HepG2 (cell line): ENCODE measurements around the gene SDR9C7. TPM values are rescaled to one million over a fixed set of nuclear protein-coding genes. Genes with fewer than 3 reads are reported as not detected.

Experiments
- ATAC-seq: fragments of 200-7000 bp; cut with Tn5 transposase; 3 replicates; pipeline ENCODE4 v1.9.1; 2020; ENCODE audit warnings: mild to moderate bottlenecking, moderate library complexity
- Bru-seq: library from RNA; stranded (reverse); fragments of 400-500 nt; gene quantifications from one replicate; lab custom pipeline; 2021; lab: Mats Ljungman, UMichigan
- BruChase-seq, 2 experiments: library from RNA; stranded (reverse); fragments of 400-500 nt; gene quantifications; one replicate each; lab custom pipeline; 2021; lab: Mats Ljungman, UMichigan
- BruUV-seq: library from RNA; stranded (reverse); fragments of 400-500 nt; replicated peaks from 2 replicates; lab custom pipeline; 2021; lab: Mats Ljungman, UMichigan
- CTCF ChIA-PET: fragments of 300-600 bp; formaldehyde crosslinking; extraction: SDS; loops from one replicate; lab custom pipeline; 2021; ENCODE audit warnings: low total read pairs, inconsistent platforms, low intra/inter-chr PET ratio; lab: Yijun Ruan, JAX
- POLR2A ChIA-PET: fragments of 350-600 bp; sonication (Branson Sonifier 250); formaldehyde crosslinking; loops from one replicate; lab custom pipeline; 2020; ENCODE audit warnings: antibody characterized with exemption, inconsistent platforms; lab: Yijun Ruan, JAX
- DNase-seq: peaks from one replicate; pipeline ENCODE4 v3.0.0-alpha.2; 2015; ENCODE audit warnings: low spot score
- FAIRE-seq: peaks from 3 replicates; lab custom pipeline; 2011; peaks lifted over from hg19 to GRCh38; lab: Jason Lieb, UNC
- H2AFZ ChIP-seq: one replicate; pipeline ENCODE4 v1.6.1; 2011; ENCODE audit warnings: low read length, inconsistent platforms
- H3K27ac ChIP-seq: fragments of 300-600 bp; 3 replicates; pipeline ENCODE4 v1.8.0; 2011; ENCODE audit warnings: mixed run types, mild to moderate bottlenecking, mixed read lengths, low read length, inconsistent platforms; ENCODE audit not compliant: insufficient read depth; ENCODE audit errors: extremely low read length
- H3K27me3 ChIP-seq, 2 experiments: fragments of 200-600 bp in 1 of 2; 2 replicates in 1 of 2; 3 replicates in 1 of 2; pipeline versions ENCODE4 v1.6.0 to v1.8.0; 2011; ENCODE audit warnings: low read length in 2 of 2, mild to moderate bottlenecking in 2 of 2, moderate library complexity in 2 of 2, inconsistent platforms in 1 of 2; ENCODE audit not compliant: insufficient read depth in 2 of 2, control insufficient read depth in 1 of 2
- H3K36me3 ChIP-seq, 2 experiments: fragments of 200-600 bp in 1 of 2; replicated peaks in 1 of 2; 2 replicates in 1 of 2; 3 replicates in 1 of 2; pipeline versions ENCODE4 v1.5.1 to v1.8.0; 2011; ENCODE audit warnings: low read length in 2 of 2, inconsistent platforms in 1 of 2; ENCODE audit not compliant: insufficient read depth in 2 of 2, control insufficient read depth in 1 of 2
- H3K4me1 ChIP-seq: 2 replicates; pipeline ENCODE4 v1.5.1; 2012; ENCODE audit warnings: low read length, inconsistent platforms; ENCODE audit not compliant: insufficient read depth
- H3K4me2 ChIP-seq: 2 replicates; pipeline ENCODE4 v1.6.0; 2011; ENCODE audit warnings: low read depth, low read length, inconsistent platforms
- H3K4me3 ChIP-seq, 3 experiments: fragments of 200-600 bp in 1 of 3; sonication (generic), shearing (Covaris generic) in 1 of 3; replicated peaks in 1 of 3; 2 replicates each; pipeline ENCODE4 v1.5.1; 2011 to 2016; ENCODE audit warnings: low read length in 3 of 3, inconsistent platforms in 2 of 3, low read depth in 2 of 3, mild to moderate bottlenecking in 2 of 3, control low read depth in 1 of 3, mixed read lengths in 1 of 3; ENCODE audit not compliant: insufficient read depth in 1 of 3
- H3K79me2 ChIP-seq: one replicate; pipeline ENCODE4 v1.6.1; 2011; ENCODE audit warnings: low read length, inconsistent platforms; ENCODE audit not compliant: insufficient read depth
- H3K9ac ChIP-seq: 2 replicates; pipeline ENCODE4 v1.6.0; 2011; ENCODE audit warnings: mild to moderate bottlenecking, low read depth, low read length, inconsistent platforms; ENCODE audit not compliant: insufficient read depth
- H3K9me3 ChIP-seq: 2 replicates; pipeline ENCODE4 v1.5.1; 2012; ENCODE audit warnings: mild to moderate bottlenecking, low read length
- H4K20me1 ChIP-seq: 2 replicates; pipeline ENCODE4 v1.6.0; 2011; ENCODE audit warnings: inconsistent platforms, mild to moderate bottlenecking, low read length, moderate library complexity; ENCODE audit not compliant: insufficient read depth
- CC2D1A ChIP-seq: sonication (generic); formaldehyde crosslinking; IDR thresholded peaks from 2 replicates; pipeline ENCODE4 v1.8.1; 2023; ENCODE audit warnings: mild to moderate bottlenecking, missing genetic modification reagents
- NR3C1 ChIP-seq: sonication (generic); formaldehyde crosslinking; IDR thresholded peaks from 2 replicates; pipeline ENCODE4 v1.4.0; 2020; ENCODE audit warnings: missing genetic modification reagents
- RFX1 ChIP-seq: fragments of 450-650 bp; IDR thresholded peaks from 2 replicates; pipeline ENCODE4 v1.6.1; 2017
- ZGPAT ChIP-seq: IDR thresholded peaks from 2 replicates; pipeline ENCODE4 v1.6.1; 2016; ENCODE audit warnings: mild to moderate bottlenecking
- WGBS: methylation state at CpG from one replicate; pipeline ENCODE4 v1.1.6; 2017; ENCODE audit warnings: low lambda C conversion rate; 5-methylcytosine and 5-hydroxymethylcytosine counted together
- in situ Hi-C: cut with HindIII; loops from 2 replicates; pipeline ENCODE4 v1.10.0; 2017; ENCODE audit warnings: low pct_unique_long_range_greater_than_20kb; ENCODE audit not compliant: extremely low pct_ligation_motif_present
- intact Hi-C: fragments of 100-400 bp; cut with micrococcal nuclease; formaldehyde crosslinking; loops from one replicate; pipeline ENCODE4 v1.10.0; 2022; ENCODE audit not compliant: unreplicated experiment
- long read RNA-seq, 2 experiments: library from RNA in 1 of 2; library from polyadenylated mRNA in 1 of 2; stranded (forward) in 1 of 2; unstranded in 1 of 2; transcript quantifications; one replicate each; pipeline ENCODE4 v2.0.0, GENCODE V29; 2019 to 2022
- polyA minus RNA-seq, 3 experiments: library from RNA; depleted of rRNA, polyadenylated mRNA; stranded (reverse); fragments of >200 nt; gene quantifications; 2 replicates each; pipeline ENCODE4 v1.2.3, GENCODE V29; 2011; ENCODE audit warnings: low replicate concordance in 1 of 3
- polyA plus RNA-seq, 8 experiments: library from polyadenylated mRNA; depleted of rRNA in 3 of 8; stranded (reverse) in 7 of 8; unstranded in 1 of 8; fragments of >200 nt; fragmentation: Illumina TruSeq in 4 of 8; extraction: Trizol in 4 of 8; gene quantifications; 2 replicates each; pipeline versions ENCODE4 v1.2.1 to v1.2.3, GENCODE V29; 2011 to 2016; ENCODE audit warnings: low read depth in 4 of 8, missing spikeins in 1 of 8, mixed read lengths in 1 of 8; ENCODE audit not compliant: insufficient read depth in 1 of 8
- total RNA-seq, 5 experiments: library from RNA; depleted of rRNA; stranded (reverse); fragments of >200 nt; fragmentation: Illumina TruSeq; extraction: Trizol; gene quantifications; 2 replicates each; pipeline ENCODE4 v1.2.3, GENCODE V29; 2016; ENCODE audit warnings: low read depth in 1 of 5

The SDR9C7 gene
- total RNA-seq (2016; rRNA removed; fragmentation: Illumina TruSeq; extraction: Trizol): not detected in 2 replicates
- not detected in 2 replicates for total RNA-seq (2016; cell fraction: cytosol; rRNA removed; fragmentation: Illumina TruSeq; extraction: Trizol; ENCODE audit: low read depth)
- total RNA-seq (2016; cell fraction: insoluble cytoplasmic fraction; rRNA removed; fragmentation: Illumina TruSeq; extraction: Trizol): not detected in 2 replicates
- total RNA-seq (2016; cell fraction: membrane; rRNA removed; fragmentation: Illumina TruSeq; extraction: Trizol): not detected in 2 replicates
- not detected in 2 replicates for total RNA-seq (2016; cell fraction: nucleus; rRNA removed; fragmentation: Illumina TruSeq; extraction: Trizol)
- 0.04 TPM in 1 of 2 replicates, not detected in the other for polyA plus RNA-seq (2011; rRNA removed)
- polyA plus RNA-seq (2011; cell fraction: cytosol; rRNA removed): not detected in 2 replicates
- polyA plus RNA-seq (2011; cell fraction: nucleus; rRNA removed): 0.08 TPM in 1 of 2 replicates, not detected in the other
- polyA plus RNA-seq (2012): not detected in 2 replicates
- polyA plus RNA-seq (2016; cell fraction: cytosol; fragmentation: Illumina TruSeq; extraction: Trizol; ENCODE audit: low read depth): not detected in 2 replicates
- polyA plus RNA-seq (2016; cell fraction: insoluble cytoplasmic fraction; fragmentation: Illumina TruSeq; extraction: Trizol; ENCODE audit: low read depth): not detected in 2 replicates
- not detected in 2 replicates for polyA plus RNA-seq (2016; cell fraction: membrane; fragmentation: Illumina TruSeq; extraction: Trizol; ENCODE audit: low read depth)
- polyA plus RNA-seq (2016; cell fraction: nucleus; fragmentation: Illumina TruSeq; extraction: Trizol; ENCODE audit: insufficient read depth, low read depth): not detected in 2 replicates
- polyA minus RNA-seq (2011; rRNA and poly(A)+ RNA removed; ENCODE audit: low replicate concordance): not detected in 2 replicates
- polyA minus RNA-seq (2011; cell fraction: cytosol; rRNA and poly(A)+ RNA removed): not detected in 2 replicates
- not detected in 2 replicates for polyA minus RNA-seq (2011; cell fraction: nucleus; rRNA and poly(A)+ RNA removed)
- not detected for Bru-seq, nascent RNA
- not detected for BruChase-seq, experiment 1, labeled RNA remaining after a 6-hour chase
- not detected for BruChase-seq, experiment 2, labeled RNA remaining after a 2-hour chase
- long read RNA-seq, experiment 1: 0 reads
- long read RNA-seq, experiment 2: 0 reads

- Histone ChIP-seq H3K79me2 (no peaks in the 10 kb centered on the region), H3K9me3 (no peaks in the 10 kb centered on the region), H3K4me1 (peaks cover 33% of the 10 kb centered on the region), H3K4me3 (no peak within 1 kb of the TSS), H3K36me3 (no peaks in the 10 kb centered on the region), H3K4me2 (no peak within 1 kb of the TSS), H3K9ac (no peak within 1 kb of the TSS), H3K27ac (no peak within 1 kb of the TSS), H3K27me3 (no peaks in the 10 kb centered on the region; a peak in 1 of 5 replicates), H2AFZ (no peak within 1 kb of the TSS), H4K20me1 (no peaks in the 10 kb centered on the region)
- TF ChIP-seq NR3C1 (CRISPR knock-in tag): no peak
- no peak for DNase-seq
- in situ Hi-C loops: no loop called here
- ChIA-PET POLR2A (no interaction called here), CTCF (no interaction called here)
- intact Hi-C loops: no loop called here
- BruUV-seq: no TSS peak
- 77% methylated on average over 13 of the region's 15 CpGs for WGBS
- FAIRE-seq: no peak
- ATAC-seq: no peak
Measured at GRCh38 chr12:56933826-56934625, at the start of gene SDR9C7. TSS of gene SDR9C7 (minus strand) at chr12:56934408. CDS start at chr12:56934261, 147 bp downstream.

GRCh38 chr12:56983386-56983785 is 49.2 kb upstream of the SDR9C7 start:
- H3K27me3 ChIP-seq: no peaks in the 10 kb centered on the region; a peak in 2 of 5 replicates
- no peak overlapping the region for H3K4me2 ChIP-seq
- DNase-seq (no peak), ATAC-seq (no peak), FAIRE-seq (no peak)
- H2AFZ ChIP-seq: no peak overlapping the region
- TF ChIP-seq ZGPAT (CRISPR knock-in tag): no peak
- no peak for TF ChIP-seq CC2D1A (CRISPR knock-in tag)
- TF ChIP-seq RFX1: no peak
- H3K9ac ChIP-seq: no peak overlapping the region
- no peaks in the 10 kb centered on the region for H3K4me1 ChIP-seq
- no TSS peak for BruUV-seq
- intact Hi-C loops (no loop called here), in situ Hi-C loops (no loop called here)
- H3K27ac ChIP-seq: no peak overlapping the region
- POLR2A ChIA-PET: no interaction called here
- H3K4me3 ChIP-seq: no peak overlapping the region
- WGBS: 68% methylated on average over 4 of the region's 4 CpGs
- H3K79me2 ChIP-seq: no peaks in the 10 kb centered on the region
- H4K20me1 ChIP-seq: no peaks in the 10 kb centered on the region
- H3K9me3 ChIP-seq: no peaks in the 10 kb centered on the region
- CTCF ChIA-PET: no interaction called here
- no peaks in the 10 kb centered on the region for H3K36me3 ChIP-seq
